Right lobe of liver (tissue), 6 donors: ENCODE data around the gene ZNF547. TPM values are rescaled to one million over a fixed set of nuclear protein-coding genes. Genes with fewer than 3 reads are reported as not detected.

ENCODE experiments used
- ATAC-seq, 4 donors: fragments of 200-7000 bp; cut with Tn5 transposase; one replicate each; pipeline ENCODE4 v1.9.1; 2020; ENCODE audit warnings: mild to moderate bottlenecking in 4 of 4, moderate library complexity in 4 of 4
- DNase-seq, 3 donors: peaks; one replicate each; pipeline ENCODE4 v3.0.0-alpha.2; 2020
- H3K27ac ChIP-seq, 3 donors: fragments of 200-600 bp; one replicate each; pipeline ENCODE4 v1.8.0; 2022
- H3K27me3 ChIP-seq, 2 donors: fragments of 200-600 bp; one replicate each; pipeline ENCODE4 v1.8.0; 2022
- H3K36me3 ChIP-seq, 4 donors: fragments of 200-600 bp; sonication (generic) in 1 of 4; one replicate each; pipeline versions ENCODE4 v1.5.1 to v1.8.0; 2017 to 2022; ENCODE audit warnings: control low read depth in 1 of 4
- H3K4me1 ChIP-seq, 4 donors: fragments of 200-600 bp; sonication (generic) in 1 of 4; one replicate each; pipeline versions ENCODE4 v1.5.1 to v1.8.0; 2017 to 2022; ENCODE audit warnings: control low read depth in 1 of 4
- H3K4me3 ChIP-seq, 3 donors: fragments of 200-600 bp; one replicate each; pipeline ENCODE4 v1.8.0; 2022
- H3K9me3 ChIP-seq, 4 donors: fragments of 200-600 bp; sonication (generic) in 1 of 4; one replicate each; pipeline versions ENCODE4 v1.5.1 to v1.8.0; 2017 to 2022; ENCODE audit warnings: control low read depth in 1 of 4
- CTCF ChIP-seq, 4 donors: fragments of 200-600 bp in 3 of 4; fragments of 450-650 bp in 1 of 4; IDR thresholded peaks; one replicate each; pipeline versions ENCODE4 v1.5.1 to v1.8.0; 2016 to 2022; ENCODE audit warnings: antibody characterized with exemption in 4 of 4, mild to moderate bottlenecking in 2 of 4
- POLR2A ChIP-seq: fragments of 450-650 bp; IDR thresholded peaks from one replicate; pipeline ENCODE4 v1.6.1; 2017; ENCODE audit warnings: antibody characterized with exemption, mild to moderate bottlenecking
- WGBS: methylation state at CpG from one replicate; pipeline ENCODE4 v1.1.6; 2018; ENCODE audit warnings: low coverage, low lambda C conversion rate; ENCODE audit not compliant: insufficient coverage; ENCODE audit errors: missing lambda C conversion rate; 5-methylcytosine and 5-hydroxymethylcytosine counted together
- intact Hi-C, 2 donors: fragments of 100-400 bp; cut with DNase I; formaldehyde crosslinking; loops; one replicate each; pipeline versions ENCODE4 v1.11.2 to v1.14.1; 2022
- total RNA-seq, 6 experiments: library from RNA; depleted of rRNA in 2 of 6; stranded (reverse); fragments of >200 nt in 2 of 6; fragmentation: NEBNext Ultra II Directional in 3 of 6; extraction: Animal tissue kit (Norgen Biotek cat#: 25700) in 3 of 6; gene quantifications; one replicate each; pipeline versions ENCODE4 v1.1.0 to v1.2.4, GENCODE V29; 2016 to 2023
- donor health status: DM: no; HTN: yes; CAD: no.
- donor health status: DM: no; HTN: no; CAD: no.
- donor health status: DM: no; HTN: no; CAD: no.
- donor health status: DM: no; HTN: yes; CAD: no.
- donor health status: DM: no; HTN: yes; CAD: no.

The ZNF547 gene
- total RNA-seq, 6 experiments from 2014 or later = 0.31 to 1.6 (median 0.93) TPM

DNA sequence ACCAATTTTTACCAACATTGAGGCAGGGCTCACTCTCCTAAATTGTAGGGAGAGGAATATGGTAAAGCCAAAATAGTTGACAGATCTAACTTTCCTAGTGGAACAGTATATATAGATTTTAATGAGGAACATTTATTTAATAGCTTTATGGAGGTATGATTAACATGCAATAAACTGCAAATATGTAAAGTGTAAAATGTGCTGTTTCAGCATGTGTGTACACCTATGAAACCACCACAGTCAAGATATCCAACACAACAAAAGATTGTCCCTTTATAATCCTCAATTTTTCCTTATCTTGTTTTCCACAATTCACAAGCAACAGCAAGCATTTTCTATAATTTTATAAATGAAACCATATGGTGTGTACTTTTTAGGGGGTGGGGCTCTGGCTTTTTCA, 4.1 kb upstream of the ZNF547 start:
- DNase-seq (no peak), ATAC-seq (no peak)
- TF ChIP-seq CTCF (IDR thresholded peaks at IDR 0.05) (no peak), POLR2A (no peak)
- H3K27me3 ChIP-seq = no peaks in the 10 kb centered on the region
- no peak overlapping the region for H3K27ac ChIP-seq
- peaks cover 0 to 5% (median 2%) of the 10 kb centered on the region in 4 donors for H3K4me1 ChIP-seq
- H3K4me3 ChIP-seq = no peak overlapping the region
- peaks cover 0 to 30% (median 18%) of the 10 kb centered on the region in 4 donors for H3K36me3 ChIP-seq
- intact Hi-C loops = no loop called here
- peaks cover 0 to 13% (median 4%) of the 10 kb centered on the region in 4 donors for H3K9me3 ChIP-seq

DNA sequence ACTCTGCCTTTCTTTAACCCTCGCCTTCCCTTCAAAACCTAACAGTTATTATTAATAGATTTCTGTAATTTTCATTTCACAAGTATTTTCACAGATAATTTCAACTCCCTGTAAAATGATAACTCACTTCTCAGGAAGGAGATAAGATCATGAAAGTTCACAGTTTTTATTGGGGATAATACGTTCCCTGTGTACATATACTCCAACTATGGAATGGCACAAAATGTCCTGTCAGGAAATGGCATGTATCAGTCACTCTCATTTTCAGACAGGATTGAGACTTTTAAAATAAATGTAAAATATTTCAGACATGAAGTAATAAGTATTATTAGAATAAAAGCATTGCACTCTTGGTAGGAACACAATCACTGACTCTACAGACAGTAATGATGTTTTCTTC, 932 bp upstream of the ZNF547 start:
- intact Hi-C loops = no loop called here
- Histone ChIP-seq H3K36me3 (peaks cover 0 to 4% (median 0%) of the 10 kb centered on the region in 4 donors), H3K27ac (peak overlapping the region; percentile 69 to 94 (median 91)), H3K4me1 (peaks cover 0 to 5% (median 2%) of the 10 kb centered on the region in 4 donors), H3K9me3 (peaks cover 0 to 5% (median 2%) of the 10 kb centered on the region in 4 donors), H3K4me3 (peak overlapping the region in 2 of 3 donors; percentile 78 to 86), H3K27me3 (no peaks in the 10 kb centered on the region)
- no peak for TF ChIP-seq POLR2A
- no peak for TF ChIP-seq CTCF (IDR thresholded peaks at IDR 0.05)
- ATAC-seq = no peak
- 58% methylated on average over 2 of the region's 2 CpGs for WGBS
- no peak for DNase-seq

- ATAC-seq = peak in 1 of 4 donors; percentile 4
- TF ChIP-seq CTCF (IDR thresholded peaks at IDR 0.05) (no peak), POLR2A (no peak)
- H3K36me3 ChIP-seq = no peaks in the 10 kb centered on the region
- WGBS = 0% methylated on average over 12 of the region's 18 CpGs
- H3K27ac ChIP-seq = peak overlapping the region; percentile 91 to 94 (median 93)
- H3K4me1 ChIP-seq = peaks cover 0 to 5% (median 2%) of the 10 kb centered on the region in 4 donors
- H3K27me3 ChIP-seq = no peaks in the 10 kb centered on the region
- intact Hi-C loops = no loop called here
- H3K9me3 ChIP-seq = no peaks in the 10 kb centered on the region
- H3K4me3 ChIP-seq = peak overlapping the region; percentile 78 to 86 (median 82)
- DNase-seq = no peak
These were observed 384 bp downstream of the ZNF547 start for GRCh38 chr19:57363688-57364181.

- WGBS = 94% methylated on average over 2 of the region's 2 CpGs
- ATAC-seq = no peak
These were observed 3.4 kb downstream of the ZNF547 start for GRCh38 chr19:57366776-57367175.

More at GRCh38 chr19:57366776-57367175, 3.4 kb downstream of the ZNF547 start:
- intact Hi-C loops = no loop called here
- DNase-seq = no peak
- H3K27ac ChIP-seq = no peak overlapping the region
- H3K27me3 ChIP-seq = no peaks in the 10 kb centered on the region
- no peaks in the 10 kb centered on the region for H3K9me3 ChIP-seq
- no peaks in the 10 kb centered on the region for H3K36me3 ChIP-seq
- TF ChIP-seq CTCF (IDR thresholded peaks at IDR 0.05) = no peak
- no peak for TF ChIP-seq POLR2A
- H3K4me3 ChIP-seq = no peak overlapping the region
- H3K4me1 ChIP-seq = peaks cover 0 to 5% (median 2%) of the 10 kb centered on the region in 4 donors
